ENCODE results near the gene ATP6V0A1.
"Not testable (repeated sequence)": the region's sequence is repeated elsewhere in the genome, so short reads cannot be mapped to it uniquely, and the experiment has no call there.

DNA sequence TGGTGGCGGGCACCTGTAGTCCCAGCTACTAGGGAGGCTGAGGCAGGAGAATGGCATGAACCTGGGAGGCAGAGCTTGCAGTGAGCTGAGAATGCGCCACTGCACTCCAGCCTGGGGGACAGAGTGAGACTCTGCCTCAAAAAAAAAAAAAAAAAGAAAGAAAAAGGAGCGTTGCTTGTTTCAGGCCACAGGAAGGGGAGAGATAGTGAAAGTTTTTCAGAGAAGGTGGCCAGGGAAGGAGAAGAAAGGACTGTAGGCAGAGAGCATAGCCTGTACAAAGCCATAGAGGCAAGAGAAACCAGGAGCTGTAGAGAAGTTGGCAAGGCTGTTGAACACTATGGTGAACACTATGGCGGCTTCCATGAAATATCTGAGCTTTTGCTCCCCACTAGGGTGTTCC is 81.9 kb downstream of the ATP6V0A1 start:
- TF ChIP-seq, protein P1, sequence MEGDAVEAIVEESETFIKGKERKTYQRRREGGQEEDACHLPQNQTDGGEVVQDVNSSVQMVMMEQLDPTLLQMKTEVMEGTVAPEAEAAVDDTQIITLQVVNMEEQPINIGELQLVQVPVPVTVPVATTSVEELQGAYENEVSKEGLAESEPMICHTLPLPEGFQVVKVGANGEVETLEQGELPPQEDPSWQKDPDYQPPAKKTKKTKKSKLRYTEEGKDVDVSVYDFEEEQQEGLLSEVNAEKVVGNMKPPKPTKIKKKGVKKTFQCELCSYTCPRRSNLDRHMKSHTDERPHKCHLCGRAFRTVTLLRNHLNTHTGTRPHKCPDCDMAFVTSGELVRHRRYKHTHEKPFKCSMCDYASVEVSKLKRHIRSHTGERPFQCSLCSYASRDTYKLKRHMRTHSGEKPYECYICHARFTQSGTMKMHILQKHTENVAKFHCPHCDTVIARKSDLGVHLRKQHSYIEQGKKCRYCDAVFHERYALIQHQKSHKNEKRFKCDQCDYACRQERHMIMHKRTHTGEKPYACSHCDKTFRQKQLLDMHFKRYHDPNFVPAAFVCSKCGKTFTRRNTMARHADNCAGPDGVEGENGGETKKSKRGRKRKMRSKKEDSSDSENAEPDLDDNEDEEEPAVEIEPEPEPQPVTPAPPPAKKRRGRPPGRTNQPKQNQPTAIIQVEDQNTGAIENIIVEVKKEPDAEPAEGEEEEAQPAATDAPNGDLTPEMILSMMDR (IDR thresholded peaks at IDR 0.05), result not testable (repeated sequence)
- TF ChIP-seq ZFX (IDR thresholded peaks at IDR 0.05; ENCODE audit: borderline replicate concordance), result not testable (repeated sequence)

Measured in 22Rv1 (cell line).